Panc1 (cell line): Measurements from ENCODE around the gene GTF2I. TPM values are rescaled to one million over a fixed set of nuclear protein-coding genes. Genes with fewer than 3 reads are reported as not detected.
A peak's percentile ranks its signal among the peaks of the same experiment; 100 is the strongest.

Experiments used
- ATAC-seq: fragments of 200-7000 bp; cut with Tn5 transposase; 2 replicates; pipeline ENCODE4 v1.9.1; 2020; ENCODE audit warnings: mild to moderate bottlenecking, moderate library complexity
- BruUV-seq: library from RNA; stranded (reverse); fragments of 400-500 nt; replicated peaks from 2 replicates; lab custom pipeline; 2021; lab: Mats Ljungman, UMichigan
- CTCF ChIA-PET: fragments of 300-600 bp; sonication (Branson Sonifier 250); formaldehyde crosslinking; loops from one replicate; lab custom pipeline; 2022; ENCODE audit warnings: antibody characterized with exemption; lab: Charles Lee
- POLR2A ChIA-PET: fragments of 300-600 bp; sonication (Branson Sonifier 250); formaldehyde crosslinking; loops from one replicate; lab custom pipeline; 2022; ENCODE audit warnings: antibody characterized with exemption; lab: Charles Lee
- DNase-seq: peaks from one replicate; pipeline ENCODE4 v3.0.0-alpha.2; 2010; ENCODE audit warnings: low read depth, low spot score
- H3K27ac ChIP-seq: 2 replicates; pipeline ENCODE4 v1.5.1; 2011; ENCODE audit warnings: mild to moderate bottlenecking, low read length, inconsistent platforms
- H3K27me3 ChIP-seq: fragments of 200-500 bp; sonication (Bioruptor generic); 2 replicates; pipeline ENCODE4 v1.6.0; 2014; ENCODE audit warnings: low read length, inconsistent platforms; ENCODE audit not compliant: control insufficient read depth, insufficient read depth
- H3K36me3 ChIP-seq: fragments of 200-500 bp; sonication (Bioruptor generic); 2 replicates; pipeline ENCODE4 v1.5.1; 2014; ENCODE audit warnings: inconsistent platforms, mild to moderate bottlenecking, low read length, moderate library complexity; ENCODE audit not compliant: control insufficient read depth, insufficient read depth
- H3K4me1 ChIP-seq: 2 replicates; pipeline ENCODE4 v1.5.1; 2011; ENCODE audit warnings: inconsistent platforms, mild to moderate bottlenecking, low read length, moderate library complexity; ENCODE audit not compliant: control insufficient read depth, insufficient read depth
- H3K4me3 ChIP-seq, 2 experiments: 2 replicates each; pipeline ENCODE4 v1.5.1; 2011 to 2012; ENCODE audit warnings: low read depth in 2 of 2, low read length in 2 of 2, mild to moderate bottlenecking in 2 of 2, inconsistent platforms in 1 of 2, moderate library complexity in 1 of 2
- H3K9me3 ChIP-seq: fragments of 200-500 bp; sonication (Bioruptor generic); 2 replicates; pipeline ENCODE4 v1.5.1; 2014; ENCODE audit warnings: low read depth, mild to moderate bottlenecking, inconsistent platforms, low read length, moderate library complexity; ENCODE audit not compliant: control insufficient read depth, insufficient read depth
- POLR2AphosphoS5 ChIP-seq: IDR thresholded peaks from 2 replicates; pipeline ENCODE4 v1.6.1; 2012; ENCODE audit warnings: mild to moderate bottlenecking, low read depth, low read length, moderate library complexity
- SIN3A ChIP-seq: IDR thresholded peaks from 2 replicates; pipeline ENCODE4 v1.6.1; 2012; ENCODE audit warnings: low read depth, mild to moderate bottlenecking, low read length, moderate library complexity, borderline replicate concordance; ENCODE audit not compliant: insufficient read depth
- TCF7L2 ChIP-seq: IDR thresholded peaks from 2 replicates; pipeline ENCODE4 v1.6.1; 2011; ENCODE audit warnings: mild to moderate bottlenecking, low read depth, low read length, inconsistent platforms
- in situ Hi-C: cut with HindIII; loops from 2 replicates; pipeline ENCODE4 v1.10.0; 2016; ENCODE audit warnings: low sequenced_read_pairs, low pct_unique_long_range_greater_than_20kb
- intact Hi-C: fragments of 100-400 bp; cut with micrococcal nuclease; formaldehyde crosslinking; loops from one replicate; pipeline ENCODE4 v1.10.0; 2022; ENCODE audit not compliant: unreplicated experiment
- total RNA-seq: library from RNA; stranded (reverse); gene quantifications from one replicate; pipeline ENCODE4 v1.2.1, GENCODE V29; 2021; ENCODE audit not compliant: unreplicated experiment
- TF ChIP-seq, protein P1 (sequence below), 2 experiments: IDR thresholded peaks; 2 replicates each; pipeline ENCODE4 v1.6.1; 2011 to 2012; ENCODE audit warnings: low read depth in 2 of 2, control low read depth in 1 of 2, low read length in 1 of 2, mild to moderate bottlenecking in 1 of 2, moderate library complexity in 1 of 2; ENCODE audit not compliant: insufficient read depth in 1 of 2
- TF ChIP-seq, protein P2 (sequence below): fragments of 450-650 bp; IDR thresholded peaks from 2 replicates; pipeline ENCODE4 v1.5.1; 2017; ENCODE audit warnings: mild to moderate bottlenecking

Gene GTF2I
- total RNA-seq, 1 experiment from 2014 or later: 305 TPM

DNA sequence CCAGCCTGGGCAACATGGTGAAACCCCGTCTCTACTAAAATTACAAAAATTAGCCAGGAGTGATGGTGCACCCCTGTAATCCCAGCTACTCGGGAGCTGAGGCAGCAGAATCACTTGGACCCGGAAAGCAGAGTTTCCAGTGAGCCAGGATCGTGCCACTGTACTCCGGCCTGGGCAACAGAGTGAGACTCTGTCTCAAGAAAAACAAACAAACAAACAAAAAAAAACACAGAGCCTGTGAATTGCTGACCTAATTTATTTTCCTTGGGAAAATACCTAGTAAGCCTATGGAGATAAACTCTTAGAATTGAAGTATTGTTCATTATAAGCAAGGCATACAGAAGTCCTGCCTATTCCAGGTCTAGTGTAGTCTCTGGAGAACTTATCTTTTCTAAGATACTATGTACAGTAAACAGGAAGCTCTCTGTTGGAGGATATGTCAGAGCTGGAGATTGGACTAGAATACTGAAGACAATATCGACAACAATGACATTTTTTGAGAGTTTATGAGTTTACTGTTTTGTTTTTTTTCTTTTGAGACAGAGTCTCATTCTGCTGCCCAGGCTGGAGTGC lies 14.9 kb downstream of the GTF2I start:
- TF ChIP-seq SIN3A: no peak
- TF ChIP-seq, protein P1, sequence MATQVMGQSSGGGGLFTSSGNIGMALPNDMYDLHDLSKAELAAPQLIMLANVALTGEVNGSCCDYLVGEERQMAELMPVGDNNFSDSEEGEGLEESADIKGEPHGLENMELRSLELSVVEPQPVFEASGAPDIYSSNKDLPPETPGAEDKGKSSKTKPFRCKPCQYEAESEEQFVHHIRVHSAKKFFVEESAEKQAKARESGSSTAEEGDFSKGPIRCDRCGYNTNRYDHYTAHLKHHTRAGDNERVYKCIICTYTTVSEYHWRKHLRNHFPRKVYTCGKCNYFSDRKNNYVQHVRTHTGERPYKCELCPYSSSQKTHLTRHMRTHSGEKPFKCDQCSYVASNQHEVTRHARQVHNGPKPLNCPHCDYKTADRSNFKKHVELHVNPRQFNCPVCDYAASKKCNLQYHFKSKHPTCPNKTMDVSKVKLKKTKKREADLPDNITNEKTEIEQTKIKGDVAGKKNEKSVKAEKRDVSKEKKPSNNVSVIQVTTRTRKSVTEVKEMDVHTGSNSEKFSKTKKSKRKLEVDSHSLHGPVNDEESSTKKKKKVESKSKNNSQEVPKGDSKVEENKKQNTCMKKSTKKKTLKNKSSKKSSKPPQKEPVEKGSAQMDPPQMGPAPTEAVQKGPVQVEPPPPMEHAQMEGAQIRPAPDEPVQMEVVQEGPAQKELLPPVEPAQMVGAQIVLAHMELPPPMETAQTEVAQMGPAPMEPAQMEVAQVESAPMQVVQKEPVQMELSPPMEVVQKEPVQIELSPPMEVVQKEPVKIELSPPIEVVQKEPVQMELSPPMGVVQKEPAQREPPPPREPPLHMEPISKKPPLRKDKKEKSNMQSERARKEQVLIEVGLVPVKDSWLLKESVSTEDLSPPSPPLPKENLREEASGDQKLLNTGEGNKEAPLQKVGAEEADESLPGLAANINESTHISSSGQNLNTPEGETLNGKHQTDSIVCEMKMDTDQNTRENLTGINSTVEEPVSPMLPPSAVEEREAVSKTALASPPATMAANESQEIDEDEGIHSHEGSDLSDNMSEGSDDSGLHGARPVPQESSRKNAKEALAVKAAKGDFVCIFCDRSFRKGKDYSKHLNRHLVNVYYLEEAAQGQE (IDR thresholded peaks at IDR 0.05; ENCODE audit: insufficient read depth in 1 of 2, low read depth in 2 of 2, low read length in 1 of 2): no peak
- TF ChIP-seq TCF7L2: no peak
- TF ChIP-seq POLR2AphosphoS5: no peak
- TF ChIP-seq, protein P2, sequence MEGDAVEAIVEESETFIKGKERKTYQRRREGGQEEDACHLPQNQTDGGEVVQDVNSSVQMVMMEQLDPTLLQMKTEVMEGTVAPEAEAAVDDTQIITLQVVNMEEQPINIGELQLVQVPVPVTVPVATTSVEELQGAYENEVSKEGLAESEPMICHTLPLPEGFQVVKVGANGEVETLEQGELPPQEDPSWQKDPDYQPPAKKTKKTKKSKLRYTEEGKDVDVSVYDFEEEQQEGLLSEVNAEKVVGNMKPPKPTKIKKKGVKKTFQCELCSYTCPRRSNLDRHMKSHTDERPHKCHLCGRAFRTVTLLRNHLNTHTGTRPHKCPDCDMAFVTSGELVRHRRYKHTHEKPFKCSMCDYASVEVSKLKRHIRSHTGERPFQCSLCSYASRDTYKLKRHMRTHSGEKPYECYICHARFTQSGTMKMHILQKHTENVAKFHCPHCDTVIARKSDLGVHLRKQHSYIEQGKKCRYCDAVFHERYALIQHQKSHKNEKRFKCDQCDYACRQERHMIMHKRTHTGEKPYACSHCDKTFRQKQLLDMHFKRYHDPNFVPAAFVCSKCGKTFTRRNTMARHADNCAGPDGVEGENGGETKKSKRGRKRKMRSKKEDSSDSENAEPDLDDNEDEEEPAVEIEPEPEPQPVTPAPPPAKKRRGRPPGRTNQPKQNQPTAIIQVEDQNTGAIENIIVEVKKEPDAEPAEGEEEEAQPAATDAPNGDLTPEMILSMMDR: no peak
- Histone ChIP-seq H3K4me3 (no peak overlapping the region), H3K27ac (peak overlapping the region; percentile 66), H3K36me3 (no peaks in the 10 kb centered on the region; the same call in 1 of the 2 replicates), H3K9me3 (no peaks in the 10 kb centered on the region), H3K4me1 (peaks cover 44% of the 10 kb centered on the region), H3K27me3 (no peaks in the 10 kb centered on the region)
- intact Hi-C loops: no loop called here
- no TSS peak for BruUV-seq
- ChIA-PET CTCF (interaction anchor here (0.6 kb wide), 2 partner anchors 37 to 260 kb away, joined by 4 to 7 read pairs; no protein-coding TSS in a partner anchor), POLR2A (interaction anchor here (0.6 kb wide), 1 partner anchor 19 kb away, joined by 6 read pairs; no protein-coding TSS in a partner anchor)
- ATAC-seq: peak; percentile 74; the same call in 1 of the 2 replicates
- DNase-seq: no peak
- in situ Hi-C loops: no loop called here

DNA sequence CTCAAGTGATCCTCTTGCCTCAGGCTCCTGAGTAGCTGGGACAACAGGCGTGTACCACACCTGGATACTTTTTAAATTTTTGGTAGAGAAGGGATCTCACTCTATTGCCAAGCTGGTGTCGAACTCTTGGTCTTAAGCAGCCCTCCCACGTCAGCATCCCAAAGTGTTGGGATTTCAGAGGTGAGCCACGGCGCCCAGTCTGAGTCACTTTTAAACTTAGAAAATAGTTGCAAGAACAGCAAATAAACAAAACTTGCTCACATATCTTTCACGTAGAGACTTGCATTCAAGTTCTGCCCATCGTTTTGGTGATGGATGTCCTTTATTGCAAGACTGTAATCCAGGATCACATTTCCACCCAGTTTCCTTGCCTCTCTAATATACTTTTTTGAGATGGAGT lies 16.6 kb downstream of the GTF2I start:
- no peak for DNase-seq
- Histone ChIP-seq H3K4me1 (peaks cover 44% of the 10 kb centered on the region), H3K27me3 (no peaks in the 10 kb centered on the region), H3K27ac (peak overlapping the region; percentile 44; the same call in 1 of the 2 replicates), H3K4me3 (no peak overlapping the region), H3K9me3 (no peaks in the 10 kb centered on the region), H3K36me3 (no peaks in the 10 kb centered on the region; the same call in 1 of the 2 replicates)
- no TSS peak for BruUV-seq
- ChIA-PET POLR2A (interaction anchor here (0.6 kb wide), 1 partner anchor 39 kb away, joined by 3 read pairs; no protein-coding TSS in a partner anchor), CTCF (interaction anchor here (0.6 kb wide), 1 partner anchor 30 kb away, joined by 3 read pairs; no protein-coding TSS in a partner anchor)
- no peak for ATAC-seq
- intact Hi-C loops: no loop called here
- in situ Hi-C loops: no loop called here
- TF ChIP-seq, protein P2: no peak
- TF ChIP-seq SIN3A: no peak
- TF ChIP-seq, protein P1 (IDR thresholded peaks at IDR 0.05; ENCODE audit: insufficient read depth in 1 of 2, low read depth in 2 of 2, low read length in 1 of 2): no peak
